GM12873 (cell line): ENCODE results near the gene LRRC4.

Experiments
- CTCF ChIP-seq: IDR thresholded peaks from 2 replicates; pipeline ENCODE4 v1.5.1; 2012; ENCODE audit warnings: low read depth, mild to moderate bottlenecking, moderate library complexity, low read length, control low read depth; ENCODE audit not compliant: insufficient read depth; ENCODE audit errors: missing control alignments

Gene LRRC4

GRCh38 chr7:128024151-128024550 is 7.1 kb downstream of the LRRC4 start:
- no peak for TF ChIP-seq CTCF

- no peak for TF ChIP-seq CTCF
Observed at GRCh38 chr7:128022631-128023532, 8.4 kb downstream of the LRRC4 start.

GRCh38 chr7:128021366-128021765 is 9.9 kb downstream of the LRRC4 start:
- no peak for TF ChIP-seq CTCF

GRCh38 chr7:128020159-128020558 is 11.1 kb downstream of the LRRC4 start:
- peak; percentile 54 for TF ChIP-seq CTCF

GRCh38 chr7:128019288-128019687 is 11.9 kb downstream of the LRRC4 start:
- no peak for TF ChIP-seq CTCF

GRCh38 chr7:128017862-128018845 is 13.1 kb downstream of the LRRC4 start:
- no peak for TF ChIP-seq CTCF

- no peak for TF ChIP-seq CTCF
Observed at GRCh38 chr7:128017460-128017859, 13.8 kb downstream of the LRRC4 start.
